Stimulated activated CD8-positive, alpha-beta memory T cell treated with anti-CD3 and anti-CD28 coated beads, Interleukin-12 subunit alpha, Interleukin-12 subunit beta, amount 100 ng/mL, for 24 hours (primary cell): ENCODE results near the gene TNIP3.
"Not testable (repeated sequence)": the region's sequence is repeated elsewhere in the genome, so short reads cannot be mapped to it uniquely, and the experiment has no call there.

Experiments used
- DNase-seq: peaks from one replicate; pipeline ENCODE4 v3.0.0-alpha.2; 2020; ENCODE audit errors: extremely low read depth

Gene TNIP3

DNA sequence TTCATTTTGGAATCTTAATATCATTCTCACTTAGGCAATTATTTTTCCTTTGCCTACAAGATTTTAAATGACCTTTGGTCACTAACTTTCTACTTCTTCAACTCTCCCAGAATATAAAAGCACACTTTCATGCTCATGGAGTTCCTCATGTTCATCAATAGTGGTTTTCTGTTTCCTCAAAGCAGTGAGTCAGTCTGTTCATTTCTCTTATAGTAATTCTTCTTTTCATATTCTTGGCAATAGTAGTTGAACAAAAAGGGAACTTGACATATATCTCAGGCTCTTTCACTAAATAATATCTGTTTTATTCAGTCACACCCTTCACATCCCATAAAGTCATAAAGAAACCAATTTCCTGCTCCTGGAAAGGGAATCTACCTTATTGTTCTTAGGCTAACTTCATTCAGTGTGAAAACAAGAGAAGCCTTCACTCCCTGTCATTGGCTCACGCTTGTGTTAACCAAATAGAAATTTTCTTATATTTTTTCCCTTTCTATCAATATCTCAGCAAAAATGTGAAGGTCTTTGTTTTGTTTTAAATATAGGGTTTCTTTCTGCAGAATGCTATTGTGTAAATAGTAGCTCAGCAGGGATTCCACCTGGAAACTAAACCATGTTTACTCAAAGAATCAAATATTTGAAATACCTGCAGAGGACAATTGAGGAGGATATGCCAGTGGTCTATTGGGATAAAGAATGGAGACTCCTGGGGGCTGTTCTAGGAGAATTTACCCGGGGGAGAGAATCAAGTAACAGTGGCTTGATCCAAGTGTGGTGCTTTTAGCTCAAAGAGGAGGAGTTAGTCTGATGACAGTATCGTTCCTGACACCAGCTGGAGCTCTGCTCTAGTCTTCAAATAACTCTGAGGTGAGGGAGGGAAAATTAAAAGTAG, 13.4 kb upstream of the TNIP3 start:
- no peak for DNase-seq

GRCh38 chr4:121176082-121176934, 12.2 kb upstream of the TNIP3 start:
- no peak for DNase-seq

- DNase-seq: not testable (repeated sequence)
Observed at GRCh38 chr4:121171477-121171876, 7.4 kb upstream of the TNIP3 start.

DNA sequence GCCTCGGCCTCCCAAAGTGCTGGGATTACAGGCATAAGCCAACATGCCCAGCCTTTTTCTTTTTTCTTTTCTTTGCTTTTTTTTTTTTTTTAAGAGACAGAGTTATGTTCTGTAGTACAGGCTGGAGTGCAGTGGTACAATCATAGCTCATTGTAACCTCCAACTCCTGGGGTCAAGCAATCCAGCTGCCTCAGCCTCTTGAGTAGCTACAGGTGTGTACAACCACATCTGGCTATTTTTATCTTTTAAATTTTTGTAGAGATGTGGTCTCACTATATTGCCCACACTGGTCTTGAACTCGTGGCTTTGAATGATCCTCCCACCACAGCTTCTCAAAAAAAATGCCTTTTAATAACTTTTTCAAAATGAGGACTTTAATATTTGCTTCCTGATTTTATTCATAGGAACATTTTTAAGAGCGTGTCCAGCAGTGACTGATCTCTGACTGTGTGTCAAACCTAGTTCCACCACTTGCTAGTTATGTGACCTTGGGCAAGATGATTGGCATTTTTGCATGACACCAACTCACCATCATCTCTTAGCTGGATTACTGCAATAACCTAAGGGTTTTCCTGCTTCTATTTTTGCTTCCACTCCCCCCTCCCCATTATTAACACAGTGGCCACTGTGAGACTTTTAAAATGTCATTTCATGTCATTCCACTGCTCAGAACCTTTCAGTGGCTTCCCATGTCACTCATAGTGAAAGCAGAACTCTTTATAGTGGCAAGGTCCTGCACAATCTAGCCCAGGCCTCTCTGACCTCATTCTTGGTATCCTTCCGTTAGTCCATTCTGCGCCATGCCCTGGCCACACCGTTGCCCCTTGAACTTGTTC, 4.5 kb upstream of the TNIP3 start:
- DNase-seq: no peak

- DNase-seq: no peak
Observed at GRCh38 chr4:121166976-121167375, 2.9 kb upstream of the TNIP3 start.

GRCh38 chr4:121165206-121165605, 1.1 kb upstream of the TNIP3 start:
- DNase-seq: no peak

- no peak for DNase-seq
Observed at GRCh38 chr4:121156822-121157769, 7.0 kb downstream of the TNIP3 start.

- no peak for DNase-seq
Observed at GRCh38 chr4:121155893-121156292, 8.2 kb downstream of the TNIP3 start.

GRCh38 chr4:121154103-121154515, 10.0 kb downstream of the TNIP3 start:
- no peak for DNase-seq

- DNase-seq: no peak
Observed at GRCh38 chr4:121151942-121152341, 12.2 kb downstream of the TNIP3 start.

DNA sequence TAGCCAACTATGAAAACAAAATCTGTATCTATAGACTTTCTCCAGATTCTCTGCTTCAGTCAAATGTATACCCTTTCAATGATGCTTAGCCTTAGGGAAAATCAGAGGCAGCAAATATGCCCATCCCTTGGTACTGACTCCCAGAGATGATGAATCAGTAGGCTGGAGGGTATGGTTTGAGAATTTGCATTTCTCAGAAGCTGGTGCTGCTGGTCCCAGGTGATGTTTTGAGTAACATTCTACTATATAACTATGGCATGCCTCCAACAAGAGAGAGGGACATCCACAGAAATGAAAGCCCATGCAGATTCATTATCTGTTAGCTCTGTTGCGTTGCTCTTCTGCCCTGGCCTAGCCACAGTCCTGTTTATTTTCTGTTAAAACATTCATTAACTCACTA, 13.6 kb downstream of the TNIP3 start:
- DNase-seq: no peak

- DNase-seq: no peak
Observed at GRCh38 chr4:121150003-121150402, 14.1 kb downstream of the TNIP3 start.

DNA sequence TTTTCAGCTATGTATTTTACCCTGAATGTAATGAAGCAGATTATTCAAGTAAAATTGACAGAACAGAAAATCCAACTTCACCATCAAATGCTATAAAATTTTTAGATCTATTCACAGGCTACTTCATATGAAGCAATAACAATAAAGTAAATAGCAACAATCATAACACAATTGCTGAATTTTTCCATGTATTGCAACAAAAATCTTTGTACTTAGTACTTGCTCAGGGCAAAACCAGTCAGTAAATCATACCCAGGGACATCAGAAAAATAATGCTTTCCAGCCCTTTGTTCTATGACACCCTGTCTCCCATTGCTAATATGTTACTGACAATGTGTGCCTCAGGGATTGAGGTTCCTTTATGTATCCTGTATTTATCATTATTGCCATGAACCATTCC, 15.5 kb downstream of the TNIP3 start:
- DNase-seq: no peak

- no peak for DNase-seq
Observed at GRCh38 chr4:121148000-121148399, 16.1 kb downstream of the TNIP3 start.

DNA sequence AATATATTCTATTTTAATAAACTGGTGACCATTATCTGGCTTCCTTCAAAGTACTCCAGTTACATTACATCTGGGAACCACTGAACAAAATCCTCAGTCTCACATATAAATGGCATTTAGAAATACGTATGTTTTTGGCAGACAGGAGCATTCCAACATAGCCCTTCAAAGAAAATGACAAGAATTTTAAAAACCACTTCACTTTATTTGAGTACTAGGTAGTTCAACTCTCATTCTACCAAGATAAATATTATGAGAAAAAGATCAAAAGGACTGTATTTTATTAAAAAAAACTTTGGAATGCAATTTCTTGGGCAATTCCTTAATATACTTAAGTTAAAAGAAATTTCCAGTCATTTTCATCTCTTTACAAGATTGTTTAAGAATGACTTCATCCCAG, 17.6 kb downstream of the TNIP3 start:
- DNase-seq: no peak

DNA sequence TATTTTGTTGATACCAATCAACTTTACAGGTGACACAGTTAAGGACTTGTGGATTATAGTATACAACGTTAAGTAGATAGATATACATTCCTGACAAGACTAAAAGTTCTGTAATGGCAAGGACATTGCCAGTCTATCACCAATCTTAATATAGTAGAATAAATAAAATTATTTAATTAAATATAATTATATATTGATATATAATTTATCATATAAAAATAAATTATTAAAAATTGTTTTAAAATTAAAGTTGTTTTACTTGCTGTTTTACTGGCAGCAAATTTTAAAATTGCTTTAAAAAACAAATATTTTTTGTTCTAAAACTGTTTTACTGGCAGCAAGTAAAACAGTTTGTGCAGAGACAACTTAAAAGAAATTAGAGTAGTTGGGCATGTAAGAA, 18.7 kb downstream of the TNIP3 start:
- no peak for DNase-seq

GRCh38 chr4:121144021-121144420, 20.1 kb downstream of the TNIP3 start:
- no peak for DNase-seq

DNA sequence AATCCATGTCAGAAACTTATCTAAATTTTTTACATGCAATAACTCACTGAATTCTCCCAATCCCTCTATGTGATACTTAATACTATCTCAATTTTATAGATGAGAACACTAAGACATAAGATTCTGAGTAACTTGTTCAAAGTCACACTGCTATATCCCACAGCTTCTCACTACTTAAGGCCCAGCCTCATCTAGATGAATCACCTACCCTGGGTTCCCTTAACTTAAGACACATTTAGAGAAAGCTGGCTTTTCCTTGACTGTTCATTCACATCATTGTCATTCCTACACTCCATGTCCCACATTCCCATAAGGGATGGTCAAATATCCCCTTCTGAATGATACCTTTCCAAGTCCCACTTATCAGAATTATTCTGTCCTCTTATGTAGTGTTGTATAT, 21.0 kb downstream of the TNIP3 start:
- no peak for DNase-seq

GRCh38 chr4:121140716-121141460, 23.2 kb downstream of the TNIP3 start:
- DNase-seq: no peak
